ENCODE measurements around the gene PPP2R5E. TPM values are rescaled to one million over a fixed set of nuclear protein-coding genes. Genes with fewer than 3 reads are reported as not detected.

The PPP2R5E gene
- total RNA-seq, 2 donors from 2014 or later = 17.3 to 18.7 TPM

DNA sequence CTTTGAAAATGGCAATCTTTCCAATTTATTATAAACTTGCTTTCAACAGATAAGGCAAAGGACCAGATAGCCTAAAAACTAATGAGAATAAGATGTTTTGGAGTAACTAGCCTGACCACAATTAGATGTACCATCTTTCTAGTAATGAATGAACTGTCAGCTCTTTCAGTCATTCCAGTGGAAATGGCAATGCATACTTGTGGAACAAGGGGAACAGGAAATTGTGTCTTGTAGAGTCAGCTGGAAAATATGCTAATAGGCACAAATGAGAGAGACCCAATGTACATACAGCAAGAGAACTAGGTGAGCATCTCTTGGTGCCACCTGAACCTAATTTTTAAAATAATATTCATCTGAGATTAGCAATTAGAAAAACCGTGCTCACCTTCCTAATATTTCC lies 148.3 kb downstream of the PPP2R5E start:
- DNase-seq (ENCODE audit: low spot score) = no peak
- H3K4me3 ChIP-seq = no peak overlapping the region
- no peak for TF ChIP-seq CTCF (IDR thresholded peaks at IDR 0.05)
- H3K9me3 ChIP-seq = no peaks in the 10 kb centered on the region
- peaks cover 8% of the 10 kb centered on the region for H3K36me3 ChIP-seq
- no peak overlapping the region for H3K27ac ChIP-seq
- no peaks in the 10 kb centered on the region for H3K4me1 ChIP-seq
- no peaks in the 10 kb centered on the region for H3K27me3 ChIP-seq

GRCh38 chr14:63394432-63394831 lies 148.7 kb downstream of the PPP2R5E start:
- Histone ChIP-seq H3K27ac (no peak overlapping the region), H3K36me3 (peaks cover 8% of the 10 kb centered on the region), H3K27me3 (no peaks in the 10 kb centered on the region), H3K4me3 (no peak overlapping the region), H3K4me1 (no peaks in the 10 kb centered on the region), H3K9me3 (no peaks in the 10 kb centered on the region)
- TF ChIP-seq CTCF (IDR thresholded peaks at IDR 0.05) = no peak
- DNase-seq (ENCODE audit: low spot score) = no peak

- DNase-seq (ENCODE audit: low spot score) = no peak
- H3K27ac ChIP-seq = no peak overlapping the region
- H3K9me3 ChIP-seq = no peaks in the 10 kb centered on the region
- no peak overlapping the region for H3K4me3 ChIP-seq
- no peaks in the 10 kb centered on the region for H3K27me3 ChIP-seq
- no peaks in the 10 kb centered on the region for H3K4me1 ChIP-seq
- TF ChIP-seq CTCF (IDR thresholded peaks at IDR 0.05) = no peak
- peaks cover 20% of the 10 kb centered on the region for H3K36me3 ChIP-seq
Observed at GRCh38 chr14:63393012-63393411, 150.2 kb downstream of the PPP2R5E start.

DNA sequence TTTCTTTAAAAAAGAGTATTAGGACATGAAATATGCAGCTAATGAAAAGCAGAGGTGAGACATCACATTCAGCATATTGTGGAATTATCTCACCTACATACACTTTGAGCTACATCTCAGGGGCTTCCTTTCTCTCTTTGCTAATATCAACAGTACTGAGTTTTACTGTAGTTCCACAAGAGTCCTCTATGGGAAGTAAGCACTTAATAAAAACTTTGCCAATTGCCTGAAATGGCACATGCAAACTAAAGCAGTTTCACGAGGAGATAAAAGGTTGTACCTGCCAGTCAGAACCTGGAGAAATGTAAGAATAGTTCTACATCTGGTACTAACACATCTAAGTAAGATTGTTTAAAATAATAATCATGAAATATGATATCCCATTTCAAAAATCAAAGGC lies 150.9 kb downstream of the PPP2R5E start:
- Histone ChIP-seq H3K27me3 (no peaks in the 10 kb centered on the region), H3K4me1 (no peaks in the 10 kb centered on the region), H3K27ac (no peak overlapping the region), H3K4me3 (no peak overlapping the region), H3K36me3 (peaks cover 28% of the 10 kb centered on the region), H3K9me3 (no peaks in the 10 kb centered on the region)
- no peak for TF ChIP-seq CTCF (IDR thresholded peaks at IDR 0.05)
- DNase-seq (ENCODE audit: low spot score) = no peak

DNA sequence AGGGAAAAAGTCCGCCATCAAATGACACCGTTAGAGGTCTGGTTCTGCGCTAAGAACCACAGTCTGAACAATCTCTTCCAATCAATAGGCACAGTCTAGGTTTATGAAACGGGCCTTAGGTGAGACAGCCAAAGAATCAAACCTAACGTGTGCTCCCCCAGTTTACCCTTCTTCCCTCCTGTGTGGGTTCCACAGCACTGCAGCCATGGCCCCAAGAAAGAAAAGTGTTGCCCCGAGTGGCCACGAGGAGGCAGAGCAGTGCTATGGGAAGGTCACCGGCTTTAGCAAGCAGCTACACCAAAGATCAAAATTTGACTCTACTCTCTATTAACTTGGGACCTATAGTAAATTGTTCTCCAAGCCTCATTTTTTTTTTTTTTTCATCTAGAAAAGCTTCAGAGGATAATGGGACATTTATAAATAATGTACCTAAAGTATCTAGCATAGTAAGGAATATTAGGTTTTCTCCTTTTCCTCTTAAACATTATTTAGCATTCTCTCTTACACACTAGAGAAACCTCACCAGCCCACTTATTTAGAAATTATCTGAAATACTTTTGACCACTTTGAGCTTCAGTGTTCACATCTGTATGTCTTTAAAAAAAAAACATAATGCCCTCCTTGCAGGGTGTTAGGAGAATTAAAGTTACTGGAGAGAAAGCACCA lies 154.3 kb downstream of the PPP2R5E start:
- Histone ChIP-seq H3K9me3 (no peaks in the 10 kb centered on the region), H3K27me3 (no peaks in the 10 kb centered on the region), H3K36me3 (peaks cover 50% of the 10 kb centered on the region), H3K27ac (no peak overlapping the region), H3K4me1 (no peaks in the 10 kb centered on the region), H3K4me3 (no peak overlapping the region)
- no peak for DNase-seq (ENCODE audit: low spot score)
- peak; percentile 72 to 83 for TF ChIP-seq CTCF (IDR thresholded peaks at IDR 0.05)

GRCh38 chr14:63387711-63388110 lies 155.5 kb downstream of the PPP2R5E start:
- Histone ChIP-seq H3K27me3 (no peaks in the 10 kb centered on the region), H3K9me3 (no peaks in the 10 kb centered on the region), H3K4me1 (no peaks in the 10 kb centered on the region), H3K36me3 (peaks cover 51% of the 10 kb centered on the region), H3K4me3 (no peak overlapping the region), H3K27ac (no peak overlapping the region)
- DNase-seq (ENCODE audit: low spot score) = no peak
- TF ChIP-seq CTCF (IDR thresholded peaks at IDR 0.05) = no peak
